Measurements from ENCODE around the gene SOX6.
"Not testable (repeated sequence)": the region's sequence is repeated elsewhere in the genome, so short reads cannot be mapped to it uniquely, and the experiment has no call there.

Gene SOX6

GRCh38 chr11:16356057-16356760, at the start of gene SOX6:
Gene SOX6 (minus strand): TSS chr11:16356546. CDS start chr11:16341248, 15,298 bp downstream.
- H3K27ac ChIP-seq = no peak within 1 kb of the TSS
- DNase-seq (ENCODE audit: low read depth, low spot score) = no peak

GRCh38 chr11:16404781-16405285, 48.5 kb upstream of the SOX6 start:
- no peak for DNase-seq (ENCODE audit: low read depth, low spot score)
- H3K27ac ChIP-seq = no peak overlapping the region

GRCh38 chr11:16403851-16404250, 47.5 kb upstream of the SOX6 start:
- H3K27ac ChIP-seq = no peak overlapping the region
- DNase-seq (ENCODE audit: low read depth, low spot score) = no peak

GRCh38 chr11:16403448-16403803, 47.1 kb upstream of the SOX6 start:
- H3K27ac ChIP-seq = no peak overlapping the region
- DNase-seq (ENCODE audit: low read depth, low spot score) = no peak

GRCh38 chr11:16402654-16403447, 46.5 kb upstream of the SOX6 start:
- H3K27ac ChIP-seq = no peak overlapping the region
- no peak for DNase-seq (ENCODE audit: low read depth, low spot score)

GRCh38 chr11:16397390-16397789, 41.0 kb upstream of the SOX6 start:
- no peak overlapping the region for H3K27ac ChIP-seq

GRCh38 chr11:16395601-16396000, 39.3 kb upstream of the SOX6 start:
- no peak overlapping the region for H3K27ac ChIP-seq
- DNase-seq (ENCODE audit: low read depth, low spot score) = no peak

More at GRCh38 chr11:16397390-16397789, 41.0 kb upstream of the SOX6 start:
- DNase-seq (ENCODE audit: low read depth, low spot score) = no peak

- no peak for DNase-seq (ENCODE audit: low read depth, low spot score)
- no peak overlapping the region for H3K27ac ChIP-seq
Observed at GRCh38 chr11:16394947-16395346, 38.6 kb upstream of the SOX6 start.

GRCh38 chr11:16393340-16393739, 37.0 kb upstream of the SOX6 start:
- H3K27ac ChIP-seq = no peak overlapping the region
- no peak for DNase-seq (ENCODE audit: low read depth, low spot score)

GRCh38 chr11:16392616-16393015, 36.3 kb upstream of the SOX6 start:
- no peak for DNase-seq (ENCODE audit: low read depth, low spot score)
- no peak overlapping the region for H3K27ac ChIP-seq

GRCh38 chr11:16390826-16391225, 34.5 kb upstream of the SOX6 start:
- DNase-seq (ENCODE audit: low read depth, low spot score); H3K27ac ChIP-seq: not testable (repeated sequence)

- no peak overlapping the region for H3K27ac ChIP-seq
- DNase-seq (ENCODE audit: low read depth, low spot score) = no peak
Observed at GRCh38 chr11:16385099-16385498, 28.8 kb upstream of the SOX6 start.

GRCh38 chr11:16382638-16383380, 26.5 kb upstream of the SOX6 start:
- no peak overlapping the region for H3K27ac ChIP-seq

GRCh38 chr11:16382186-16382585, 25.8 kb upstream of the SOX6 start:
- DNase-seq (ENCODE audit: low read depth, low spot score) = no peak
- H3K27ac ChIP-seq = no peak overlapping the region

More at GRCh38 chr11:16382638-16383380, 26.5 kb upstream of the SOX6 start:
- DNase-seq (ENCODE audit: low read depth, low spot score) = no peak

GRCh38 chr11:16380941-16381568, 24.7 kb upstream of the SOX6 start:
- H3K27ac ChIP-seq = no peak overlapping the region
- DNase-seq (ENCODE audit: low read depth, low spot score) = no peak

- DNase-seq (ENCODE audit: low read depth, low spot score) = no peak
- no peak overlapping the region for H3K27ac ChIP-seq
Observed at GRCh38 chr11:16378906-16379305, 22.6 kb upstream of the SOX6 start.

- DNase-seq (ENCODE audit: low read depth, low spot score) = no peak
- H3K27ac ChIP-seq = no peak overlapping the region
Observed at GRCh38 chr11:16377746-16378145, 21.4 kb upstream of the SOX6 start.

- DNase-seq (ENCODE audit: low read depth, low spot score); H3K27ac ChIP-seq: not testable (repeated sequence)
Observed at GRCh38 chr11:16375664-16376063, 19.3 kb upstream of the SOX6 start.

GRCh38 chr11:16373768-16374167, 17.4 kb upstream of the SOX6 start:
- no peak overlapping the region for H3K27ac ChIP-seq
- no peak for DNase-seq (ENCODE audit: low read depth, low spot score)

- H3K27ac ChIP-seq = no peak overlapping the region
Observed at GRCh38 chr11:16372355-16372754, 16.0 kb upstream of the SOX6 start.

More at GRCh38 chr11:16372355-16372754, 16.0 kb upstream of the SOX6 start:
- no peak for DNase-seq (ENCODE audit: low read depth, low spot score)
